Upper lobe of left lung (tissue), 4 donors: ENCODE measurements around the gene FOXL1.

ENCODE experiments used
- CTCF ChIP-seq, 6 experiments: fragments of 450-650 bp in 4 of 6; fragments of 200-600 bp in 2 of 6; sonication (generic) in 2 of 6; IDR thresholded peaks; one replicate each; pipeline ENCODE4 v1.5.1; 2016 to 2019; ENCODE audit warnings: antibody characterized with exemption in 6 of 6
- EP300 ChIP-seq, 4 donors: sonication (generic); formaldehyde crosslinking; IDR thresholded peaks; one replicate each; pipeline ENCODE4 v1.5.1; 2017; ENCODE audit warnings: antibody characterized with exemption in 4 of 4, control low read depth in 2 of 4
- POLR2A ChIP-seq, 4 donors: fragments of 450-650 bp; IDR thresholded peaks; one replicate each; pipeline ENCODE4 v1.5.1; 2016 to 2017; ENCODE audit warnings: antibody characterized with exemption in 4 of 4, mild to moderate bottlenecking in 2 of 4
- POLR2AphosphoS5 ChIP-seq, 2 donors: sonication (generic); formaldehyde crosslinking; IDR thresholded peaks; one replicate each; pipeline ENCODE4 v1.5.1; 2017; ENCODE audit warnings: antibody characterized with exemption in 2 of 2

- TF ChIP-seq POLR2A (IDR thresholded peaks at IDR 0.05), result no peak
- no peak for TF ChIP-seq CTCF (IDR thresholded peaks at IDR 0.05)
- no peak for TF ChIP-seq POLR2AphosphoS5 (IDR thresholded peaks at IDR 0.05)
- TF ChIP-seq EP300 (IDR thresholded peaks at IDR 0.05), result no peak
Observed at GRCh38 chr16:86549893-86550190, 28.5 kb upstream of the FOXL1 start.
